GM18867 (cell line): Measurements from ENCODE around the gene RPTOR.

ENCODE experiments used
- ATAC-seq: cut with Tn5 transposase; IDR thresholded peaks from one replicate; pipeline ENCODE4 v1.9.1; 2021; ENCODE audit warnings: mild to moderate bottlenecking, moderate library complexity; ENCODE audit not compliant: unreplicated experiment

Gene RPTOR

GRCh38 chr17:80998118-80998747, 453.6 kb downstream of the RPTOR start:
- no peak for ATAC-seq

- no peak for ATAC-seq
These were observed 454.3 kb downstream of the RPTOR start for GRCh38 chr17:80998748-80999535.

GRCh38 chr17:80999536-81000333, 455.1 kb downstream of the RPTOR start:
- ATAC-seq: no peak

- no peak for ATAC-seq
These were observed 455.6 kb downstream of the RPTOR start for GRCh38 chr17:81000334-81000630.

GRCh38 chr17:81000631-81001357, 456.2 kb downstream of the RPTOR start:
- ATAC-seq: no peak

GRCh38 chr17:81002013-81002384, 457.4 kb downstream of the RPTOR start:
- no peak for ATAC-seq

- no peak for ATAC-seq
These were observed 458.0 kb downstream of the RPTOR start for GRCh38 chr17:81002409-81003361.

GRCh38 chr17:81003711-81004475, 459.3 kb downstream of the RPTOR start:
- ATAC-seq: no peak

- no peak for ATAC-seq
These were observed 462.3 kb downstream of the RPTOR start for GRCh38 chr17:81006891-81007290.

- ATAC-seq: no peak
These were observed 463.5 kb downstream of the RPTOR start for GRCh38 chr17:81008140-81008539.

GRCh38 chr17:81009136-81009535, 464.5 kb downstream of the RPTOR start:
- ATAC-seq: no peak

- ATAC-seq: no peak
These were observed 466.3 kb downstream of the RPTOR start for GRCh38 chr17:81010935-81011334.

- no peak for ATAC-seq
These were observed 467.3 kb downstream of the RPTOR start for GRCh38 chr17:81011951-81012350.

GRCh38 chr17:81012574-81013447, 468.2 kb downstream of the RPTOR start:
- no peak for ATAC-seq

- no peak for ATAC-seq
These were observed 469.0 kb downstream of the RPTOR start for GRCh38 chr17:81013642-81014041.

- ATAC-seq: no peak
These were observed 470.5 kb downstream of the RPTOR start for GRCh38 chr17:81015136-81015535.
